GM13976 (cell line): ENCODE data around the gene CISTR.

Source experiments
- DNase-seq: peaks from one replicate; pipeline ENCODE4 v3.0.0; 2012; ENCODE audit warnings: low spot score
- in situ Hi-C: fragments of 300-500 bp; cut with MboI; formaldehyde crosslinking; loops from one replicate; pipeline ENCODE4 v1.12.0; 2022; ENCODE audit warnings: low sequenced_read_pairs, mixed read lengths, inconsistent platforms; ENCODE audit not compliant: unreplicated experiment
- TF ChIP-seq, protein P1 (sequence below): IDR thresholded peaks from 2 replicates; pipeline ENCODE4 v1.5.1; 2012; ENCODE audit warnings: borderline replicate concordance, mild to moderate bottlenecking; ENCODE audit not compliant: insufficient read depth; ENCODE audit errors: extremely low read depth, missing control alignments, control extremely low read depth

CISTR gene

DNA sequence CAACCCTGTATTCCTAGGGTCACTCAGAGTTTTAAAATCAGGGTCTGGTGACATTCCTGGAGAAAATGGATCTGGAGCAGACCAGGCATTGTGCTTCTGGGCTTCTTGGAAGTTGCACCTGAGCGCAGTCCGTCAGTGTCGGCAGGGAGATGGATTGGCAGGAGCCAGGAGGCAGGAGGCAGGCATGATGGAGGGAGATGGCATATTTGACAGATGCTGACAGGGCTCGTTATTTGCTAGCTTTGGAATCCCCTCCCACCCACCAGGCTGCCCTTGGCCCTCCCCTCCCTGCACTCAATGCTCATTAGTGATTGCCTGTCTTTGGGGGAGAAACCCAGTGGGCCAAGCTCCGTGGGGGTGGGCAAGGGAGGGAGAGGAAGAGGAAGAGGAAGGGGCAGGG is 4.7 kb downstream of the CISTR start:
- TF ChIP-seq, protein P1, sequence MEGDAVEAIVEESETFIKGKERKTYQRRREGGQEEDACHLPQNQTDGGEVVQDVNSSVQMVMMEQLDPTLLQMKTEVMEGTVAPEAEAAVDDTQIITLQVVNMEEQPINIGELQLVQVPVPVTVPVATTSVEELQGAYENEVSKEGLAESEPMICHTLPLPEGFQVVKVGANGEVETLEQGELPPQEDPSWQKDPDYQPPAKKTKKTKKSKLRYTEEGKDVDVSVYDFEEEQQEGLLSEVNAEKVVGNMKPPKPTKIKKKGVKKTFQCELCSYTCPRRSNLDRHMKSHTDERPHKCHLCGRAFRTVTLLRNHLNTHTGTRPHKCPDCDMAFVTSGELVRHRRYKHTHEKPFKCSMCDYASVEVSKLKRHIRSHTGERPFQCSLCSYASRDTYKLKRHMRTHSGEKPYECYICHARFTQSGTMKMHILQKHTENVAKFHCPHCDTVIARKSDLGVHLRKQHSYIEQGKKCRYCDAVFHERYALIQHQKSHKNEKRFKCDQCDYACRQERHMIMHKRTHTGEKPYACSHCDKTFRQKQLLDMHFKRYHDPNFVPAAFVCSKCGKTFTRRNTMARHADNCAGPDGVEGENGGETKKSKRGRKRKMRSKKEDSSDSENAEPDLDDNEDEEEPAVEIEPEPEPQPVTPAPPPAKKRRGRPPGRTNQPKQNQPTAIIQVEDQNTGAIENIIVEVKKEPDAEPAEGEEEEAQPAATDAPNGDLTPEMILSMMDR, result no peak
- no peak for DNase-seq
- in situ Hi-C loops, result loop anchor here (10.0 kb wide), 1 partner anchor 202 kb away; no protein-coding TSS in a partner anchor

DNA sequence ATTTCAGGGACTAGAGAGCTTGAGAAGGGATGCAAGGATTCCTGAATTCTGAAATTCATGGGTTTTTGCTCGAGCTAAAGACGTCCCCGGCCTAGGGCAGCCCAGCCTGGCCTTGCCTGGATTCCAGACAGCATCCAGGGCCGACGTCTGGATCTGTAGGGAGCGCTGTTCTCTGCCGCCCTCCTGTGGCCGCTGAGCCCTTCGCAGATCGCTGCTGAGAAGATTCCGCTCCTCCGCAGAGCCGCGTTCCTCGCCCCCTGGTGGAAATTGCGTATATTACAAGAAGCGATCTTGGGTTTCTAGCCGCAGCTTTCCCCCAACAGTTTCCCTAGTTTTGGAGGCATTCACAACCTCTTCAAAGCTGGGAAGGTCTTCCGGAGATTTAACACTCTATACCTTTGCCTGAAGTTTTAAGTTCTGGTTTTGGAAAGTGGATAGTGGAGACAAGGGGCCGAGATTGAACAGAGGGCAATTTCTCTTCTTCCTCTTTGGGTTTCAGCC is 5.1 kb downstream of the CISTR start:
- in situ Hi-C loops, result loop anchor here (10.0 kb wide), 1 partner anchor 202 kb away; no protein-coding TSS in a partner anchor
- TF ChIP-seq, protein P1, result peak; percentile 100
- peak; percentile 87 for DNase-seq

DNA sequence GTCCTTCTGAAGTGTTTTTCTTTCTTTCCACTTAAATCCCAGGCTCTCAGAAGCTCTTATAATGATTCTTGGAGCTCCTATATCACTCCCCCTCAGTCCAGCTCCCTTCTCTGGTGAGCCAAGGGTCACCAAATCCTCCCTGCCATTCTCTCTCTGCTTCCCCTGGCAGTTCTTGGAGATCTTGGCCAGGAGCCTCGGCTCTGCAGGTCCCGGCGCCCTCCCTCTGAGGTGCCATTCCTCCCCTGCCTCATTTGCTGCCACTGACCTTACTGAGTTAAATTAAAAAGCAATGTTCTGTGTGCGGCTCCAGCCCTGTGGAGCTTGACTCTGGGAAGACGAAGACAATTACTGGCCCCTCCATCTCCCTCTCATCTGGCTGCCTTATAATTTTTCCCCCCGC is 7.0 kb downstream of the CISTR start:
- TF ChIP-seq, protein P1, result no peak
- no peak for DNase-seq
- in situ Hi-C loops, result loop anchor here (5.0 to 10.0 kb wide), 2 partner anchors 42 to 200 kb away; no protein-coding TSS in a partner anchor

DNA sequence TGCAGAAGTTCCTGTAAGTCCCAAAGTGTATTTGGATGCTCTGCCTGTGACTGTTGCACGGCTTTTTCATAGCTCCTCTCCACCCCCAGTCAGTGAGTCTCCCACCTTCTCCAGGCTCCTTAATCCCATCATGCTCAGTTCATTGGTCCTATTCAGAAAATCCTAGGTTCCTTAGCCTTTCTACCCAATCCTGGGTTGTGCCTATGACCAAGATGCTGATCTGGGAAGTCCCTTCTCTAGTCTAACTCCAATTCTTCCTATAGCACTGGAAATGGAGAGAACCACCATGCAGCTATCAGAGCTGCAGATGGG is 7.7 kb downstream of the CISTR start:
- in situ Hi-C loops, result loop anchor here (5.0 to 10.0 kb wide), 2 partner anchors 42 to 199 kb away; no protein-coding TSS in a partner anchor
- DNase-seq, result no peak
- TF ChIP-seq, protein P1, result no peak

DNA sequence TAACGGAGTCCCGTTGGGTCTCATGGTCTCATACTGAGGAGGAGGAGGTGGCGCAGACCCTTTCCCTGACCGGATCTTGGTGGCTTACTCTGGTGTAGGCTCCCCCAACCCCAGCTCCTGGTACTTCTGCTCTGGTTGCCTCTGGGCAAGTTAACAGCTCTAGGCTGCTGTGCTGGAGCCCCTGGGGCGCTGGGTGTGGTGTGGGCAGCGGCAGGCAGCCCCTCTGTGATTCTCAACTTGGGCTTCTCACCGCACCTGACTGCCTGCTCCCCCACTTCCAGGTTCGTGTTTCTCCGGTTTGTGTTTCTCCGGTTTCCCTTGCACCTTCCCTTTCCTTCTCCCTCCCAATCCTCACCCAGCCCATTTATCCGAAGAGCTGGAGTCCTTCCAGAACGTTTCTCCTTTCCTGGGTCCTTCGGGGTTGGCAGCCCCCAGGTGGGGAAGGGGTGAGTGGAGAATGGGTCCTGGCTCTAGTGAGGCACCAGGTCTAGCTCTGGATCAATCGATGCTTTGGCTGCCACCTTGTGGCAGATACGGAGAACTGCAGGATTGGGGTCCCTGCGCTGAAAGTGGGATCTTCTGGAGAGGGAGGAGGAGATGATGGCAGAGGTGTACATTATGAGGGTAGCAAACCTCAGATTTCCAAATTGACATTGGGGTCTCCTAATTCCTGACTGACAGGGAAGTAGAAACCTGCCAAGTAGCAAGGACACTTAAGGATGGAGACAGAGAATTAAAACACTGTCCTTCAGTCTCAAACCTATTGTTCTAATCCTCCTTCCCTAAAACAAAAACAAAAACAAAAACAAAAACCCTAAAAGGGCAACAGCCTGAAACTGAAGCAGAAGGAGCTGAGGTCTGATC is 8.3 kb downstream of the CISTR start:
- in situ Hi-C loops, result loop anchor here (5.0 to 10.0 kb wide), 2 partner anchors 41 to 199 kb away; no protein-coding TSS in a partner anchor
- peak; percentile 85 for DNase-seq
- TF ChIP-seq, protein P1, result peak; percentile 91

DNA sequence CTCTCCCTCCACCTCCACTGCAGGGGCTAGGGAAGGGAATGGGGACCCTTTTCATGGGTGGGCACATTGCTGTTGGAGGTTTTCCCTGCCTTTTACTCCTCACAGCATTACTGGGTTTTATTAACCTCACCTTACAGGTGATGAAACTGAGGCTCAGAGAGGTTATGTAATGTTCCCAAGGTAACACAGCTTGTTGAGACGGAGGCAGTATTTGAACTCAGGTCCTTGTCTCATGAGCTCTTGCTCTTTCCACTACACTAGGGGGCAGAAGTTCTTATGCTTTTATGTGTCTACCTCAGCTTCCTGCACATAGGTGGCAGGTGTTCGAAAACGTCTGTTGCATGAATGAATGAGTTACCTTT is 11.7 kb downstream of the CISTR start:
- in situ Hi-C loops, result loop anchor here (5.0 to 10.0 kb wide), 2 partner anchors 38 to 195 kb away; no protein-coding TSS in a partner anchor
- TF ChIP-seq, protein P1, result no peak

More for the DNA sequence above, 11.7 kb downstream of the CISTR start:
- no peak for DNase-seq
